Choroid plexus epithelial cell (primary cell): ENCODE data around the gene B3GNT3.

Experiments
- DNase-seq: peaks from one replicate; pipeline ENCODE4 v3.0.0-alpha.2; 2010; ENCODE audit warnings: low read depth
- H3K4me3 ChIP-seq: 2 replicates; pipeline ENCODE4 v1.5.1; 2011; ENCODE audit warnings: low read depth, mild to moderate bottlenecking, control low read depth, low read length, moderate library complexity
- TF ChIP-seq, protein P1 (sequence below): conservative IDR thresholded peaks from 2 replicates; pipeline ENCODE4 v1.5.1; 2011; ENCODE audit warnings: low read depth, mild to moderate bottlenecking, control low read depth, inconsistent platforms, low read length, moderate library complexity

Gene B3GNT3

DNA sequence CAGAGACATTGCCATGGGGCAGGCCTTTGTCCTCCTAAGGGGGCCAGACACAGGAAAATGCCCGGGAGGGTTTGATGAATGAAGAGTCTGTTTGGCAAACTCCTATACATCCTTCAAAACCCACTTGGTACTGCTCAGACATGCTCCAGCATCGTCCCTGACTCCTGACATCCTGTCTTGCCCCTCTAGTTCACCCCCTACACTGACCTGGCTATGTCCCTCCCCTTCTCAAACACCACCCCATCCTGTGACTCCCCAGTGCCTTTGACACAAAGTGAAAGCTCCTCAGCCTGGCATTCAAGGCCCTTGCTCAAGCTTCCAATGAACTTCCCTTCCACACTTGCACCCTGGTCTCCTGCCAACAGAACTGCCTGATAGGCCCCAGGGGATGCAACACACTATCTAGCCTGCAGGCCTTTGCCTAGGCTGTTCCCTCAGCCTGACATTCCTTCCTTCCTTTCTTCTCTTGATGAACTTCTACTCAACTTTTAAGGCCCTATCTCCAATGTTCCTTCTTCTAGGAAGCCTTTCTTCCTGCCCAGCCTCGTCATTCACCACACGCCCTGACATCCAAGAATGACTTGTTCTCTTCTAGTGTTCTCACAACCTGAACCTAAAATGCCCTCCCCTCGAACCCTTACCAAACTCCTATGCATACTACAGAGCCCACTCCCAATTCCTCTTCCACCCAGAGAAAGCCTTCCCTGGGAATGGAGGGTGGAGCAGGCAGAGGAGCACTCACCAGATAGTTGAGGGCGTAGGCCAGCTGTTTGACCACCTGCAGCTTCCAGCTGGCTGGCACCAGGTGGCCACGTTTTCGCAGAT, 40.5 kb downstream of the B3GNT3 start:
- DNase-seq, result no peak
- no peak overlapping the region for H3K4me3 ChIP-seq
- TF ChIP-seq, protein P1, sequence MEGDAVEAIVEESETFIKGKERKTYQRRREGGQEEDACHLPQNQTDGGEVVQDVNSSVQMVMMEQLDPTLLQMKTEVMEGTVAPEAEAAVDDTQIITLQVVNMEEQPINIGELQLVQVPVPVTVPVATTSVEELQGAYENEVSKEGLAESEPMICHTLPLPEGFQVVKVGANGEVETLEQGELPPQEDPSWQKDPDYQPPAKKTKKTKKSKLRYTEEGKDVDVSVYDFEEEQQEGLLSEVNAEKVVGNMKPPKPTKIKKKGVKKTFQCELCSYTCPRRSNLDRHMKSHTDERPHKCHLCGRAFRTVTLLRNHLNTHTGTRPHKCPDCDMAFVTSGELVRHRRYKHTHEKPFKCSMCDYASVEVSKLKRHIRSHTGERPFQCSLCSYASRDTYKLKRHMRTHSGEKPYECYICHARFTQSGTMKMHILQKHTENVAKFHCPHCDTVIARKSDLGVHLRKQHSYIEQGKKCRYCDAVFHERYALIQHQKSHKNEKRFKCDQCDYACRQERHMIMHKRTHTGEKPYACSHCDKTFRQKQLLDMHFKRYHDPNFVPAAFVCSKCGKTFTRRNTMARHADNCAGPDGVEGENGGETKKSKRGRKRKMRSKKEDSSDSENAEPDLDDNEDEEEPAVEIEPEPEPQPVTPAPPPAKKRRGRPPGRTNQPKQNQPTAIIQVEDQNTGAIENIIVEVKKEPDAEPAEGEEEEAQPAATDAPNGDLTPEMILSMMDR, result no peak

DNA sequence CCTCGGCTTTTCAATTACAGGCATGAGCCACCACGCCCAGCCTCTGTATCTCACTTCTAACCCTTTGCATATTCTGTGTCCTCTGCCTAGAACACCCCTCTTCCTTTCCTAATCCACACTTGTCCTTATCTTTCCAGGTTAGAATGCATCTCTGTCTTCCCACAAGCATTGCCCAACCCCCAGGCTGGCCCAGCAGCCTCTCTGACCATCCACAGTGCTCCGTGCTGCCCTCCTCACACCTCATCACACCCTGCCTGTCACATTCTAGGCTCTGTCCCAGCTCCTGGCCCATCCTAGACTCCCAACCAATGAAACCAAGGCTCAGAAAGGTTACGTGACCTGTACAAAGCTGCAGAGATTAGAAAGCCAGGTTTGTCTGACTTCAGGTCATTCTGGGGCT, 41.6 kb downstream of the B3GNT3 start:
- TF ChIP-seq, protein P1, result no peak
- no peak for DNase-seq
- no peak overlapping the region for H3K4me3 ChIP-seq

DNA sequence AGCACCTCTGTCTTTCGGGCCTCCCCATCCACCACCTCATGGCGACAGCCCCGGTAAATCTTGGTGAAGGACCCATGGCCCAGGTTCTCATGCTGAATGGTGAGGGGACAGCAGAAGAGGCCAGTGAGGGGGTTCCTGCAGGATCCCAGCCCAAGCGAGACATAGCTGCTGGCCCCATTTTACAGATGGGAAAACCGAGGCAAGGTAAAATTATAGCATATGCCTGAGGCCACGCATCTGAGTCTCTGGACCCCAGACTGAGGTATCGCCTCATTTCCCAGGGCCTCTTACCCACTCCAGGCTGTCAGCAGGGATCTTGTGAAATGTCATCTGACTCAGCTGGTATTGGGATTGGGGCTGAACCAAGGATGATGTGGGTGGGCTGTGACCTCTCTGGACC, 43.0 kb downstream of the B3GNT3 start:
- TF ChIP-seq, protein P1, result no peak
- DNase-seq, result no peak
- H3K4me3 ChIP-seq, result no peak overlapping the region

DNA sequence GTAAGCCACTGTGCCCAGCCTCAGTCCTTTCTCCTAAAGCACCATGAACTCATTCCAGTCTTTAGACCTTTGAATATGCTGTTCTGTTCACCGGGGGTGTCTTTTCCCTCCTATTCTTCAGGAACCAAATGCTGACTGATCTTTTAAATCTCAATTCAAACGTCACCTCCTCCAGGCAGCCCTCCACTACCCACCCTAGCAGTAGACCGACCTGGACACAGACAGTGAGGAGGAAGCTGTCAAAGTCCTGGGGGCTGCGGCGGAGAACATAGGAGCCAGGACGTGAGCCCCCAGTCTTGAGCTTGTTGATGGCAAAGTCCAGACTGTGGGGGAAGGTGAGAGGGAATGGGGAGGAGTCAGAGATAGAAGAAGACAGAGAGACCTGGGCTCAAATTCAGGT, 45.1 kb downstream of the B3GNT3 start:
- TF ChIP-seq, protein P1, result no peak
- no peak for DNase-seq
- H3K4me3 ChIP-seq, result no peak overlapping the region

DNA sequence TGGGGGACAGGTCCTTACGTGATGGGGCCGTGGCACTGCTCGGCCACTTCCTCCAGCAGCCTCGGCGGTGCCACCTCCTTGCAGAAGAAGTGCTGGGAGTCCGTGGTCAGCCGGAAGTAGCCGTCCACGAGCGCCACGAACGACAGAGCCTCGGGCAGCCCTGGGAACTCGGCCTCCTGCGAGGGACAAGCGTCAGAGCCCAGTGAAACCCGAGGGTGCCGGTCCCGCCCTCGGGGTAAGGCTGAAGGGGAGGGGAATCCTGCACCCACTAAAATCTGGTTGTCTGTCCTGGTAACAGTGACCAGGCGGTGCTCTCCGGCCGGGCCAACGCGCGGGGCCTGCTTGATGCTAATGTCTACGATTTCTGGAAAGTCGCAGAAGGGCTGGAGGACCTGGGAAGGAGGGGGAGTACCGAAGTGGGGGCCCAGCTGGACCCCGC, 46.5 kb downstream of the B3GNT3 start:
- peak overlapping the region; percentile 44 for H3K4me3 ChIP-seq

DNA sequence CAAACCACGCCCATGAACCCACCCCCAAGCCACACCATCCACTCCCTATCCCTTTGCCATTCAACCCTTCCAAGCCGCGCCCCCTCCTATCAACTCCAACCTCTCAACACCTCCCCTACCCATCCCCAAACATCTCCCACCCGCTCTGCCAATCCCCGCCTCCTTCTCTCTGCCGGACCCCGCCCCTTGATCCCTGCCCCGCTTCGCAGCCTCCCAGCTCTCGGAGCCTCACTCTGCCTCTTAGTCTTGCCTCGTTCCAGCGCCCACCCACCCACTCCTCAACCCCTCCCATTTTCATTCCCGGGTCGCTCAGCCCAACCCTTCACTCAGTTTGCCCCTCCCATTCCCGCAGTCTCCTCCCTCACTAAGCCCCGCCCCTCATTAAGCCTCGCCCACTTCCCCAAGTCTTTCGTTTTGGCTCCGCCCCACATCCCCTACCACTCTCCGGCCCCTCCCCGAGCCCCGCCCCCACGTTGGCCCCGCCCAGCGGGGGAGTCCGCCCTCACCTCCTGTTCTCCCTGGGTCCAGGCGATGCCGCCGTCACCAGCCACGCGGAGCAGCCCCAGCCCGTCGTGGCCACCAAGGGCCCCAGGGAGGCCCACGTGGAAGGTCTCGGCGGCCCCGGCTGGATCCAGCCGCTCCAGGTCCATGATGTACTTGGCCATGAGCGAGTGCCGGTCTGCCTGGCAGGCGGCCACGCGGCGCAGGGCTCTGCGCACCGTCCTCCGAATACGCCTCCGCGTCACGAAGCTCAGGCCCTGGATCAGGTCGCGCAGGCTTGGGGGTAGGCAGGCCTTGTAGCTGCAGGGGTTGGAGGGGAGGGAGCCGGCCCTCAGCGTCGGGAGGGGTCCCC, 47.1 kb downstream of the B3GNT3 start:
- peak; percentile 92 for DNase-seq
- TF ChIP-seq, protein P1, result no peak
- H3K4me3 ChIP-seq, result peak overlapping the region; percentile 54

More for the DNA sequence above, 46.5 kb downstream of the B3GNT3 start:
- TF ChIP-seq, protein P1, result no peak
- DNase-seq, result no peak
